ENCODE measurements around the gene ANKRD13B.

The ANKRD13B gene

DNA sequence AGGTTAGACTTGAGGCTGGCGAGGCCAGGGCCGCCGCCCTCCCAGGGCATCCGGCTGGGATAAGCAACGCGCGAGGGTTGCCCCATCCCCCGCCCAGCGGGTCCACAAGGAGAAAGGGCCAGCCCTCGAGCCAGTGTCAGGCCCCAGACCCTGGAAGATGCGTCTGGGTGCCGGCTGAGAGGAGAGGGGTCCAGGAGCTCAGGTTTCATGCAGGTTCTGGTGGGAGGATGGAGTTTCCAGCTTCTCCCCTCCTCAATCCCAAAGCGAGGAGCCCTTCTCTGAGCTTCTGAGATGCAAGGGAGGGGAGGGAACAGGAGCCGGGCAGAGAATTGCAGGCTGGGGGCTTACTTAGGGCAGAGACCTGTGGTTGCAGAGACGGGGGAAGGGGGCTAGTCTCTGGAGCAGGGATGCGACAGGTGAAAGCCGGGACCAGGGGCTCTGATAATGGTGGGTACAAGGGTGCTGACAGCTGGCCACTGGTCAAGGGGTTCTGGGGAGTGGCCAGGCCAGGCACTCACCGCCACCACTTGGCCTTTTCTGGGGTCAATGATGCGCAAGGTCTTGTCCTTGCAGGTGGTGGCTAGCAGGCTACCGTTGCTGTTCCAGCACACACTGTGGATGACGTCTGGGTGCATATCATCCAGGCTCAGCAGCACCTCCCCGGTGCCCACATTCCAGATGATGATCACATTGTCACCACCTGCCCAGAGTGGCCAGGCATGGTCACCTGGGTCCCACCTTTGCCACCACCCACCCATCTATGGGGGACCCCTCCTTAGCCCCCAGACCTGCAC lies 25.5 kb downstream of the ANKRD13B start:
- H3K4me3 ChIP-seq (ENCODE audit: low read length): peak overlapping the region; percentile 69; the same call in 1 of the 2 replicates
- no peaks in the 10 kb centered on the region for H3K9me3 ChIP-seq (ENCODE audit: insufficient read depth, low read depth, low read length)
- peaks cover 29% of the 10 kb centered on the region for H3K4me1 ChIP-seq (ENCODE audit: insufficient read depth, low read length)
- H3K36me3 ChIP-seq (ENCODE audit: insufficient read depth, low read depth, low read length): no peaks in the 10 kb centered on the region
- H3K9ac ChIP-seq (ENCODE audit: low read depth, low read length): no peak overlapping the region
- no peak overlapping the region for H3K27ac ChIP-seq (ENCODE audit: low read length)
- H3K27me3 ChIP-seq (ENCODE audit: insufficient read depth, low read length): peaks cover 99% of the 10 kb centered on the region

DNA sequence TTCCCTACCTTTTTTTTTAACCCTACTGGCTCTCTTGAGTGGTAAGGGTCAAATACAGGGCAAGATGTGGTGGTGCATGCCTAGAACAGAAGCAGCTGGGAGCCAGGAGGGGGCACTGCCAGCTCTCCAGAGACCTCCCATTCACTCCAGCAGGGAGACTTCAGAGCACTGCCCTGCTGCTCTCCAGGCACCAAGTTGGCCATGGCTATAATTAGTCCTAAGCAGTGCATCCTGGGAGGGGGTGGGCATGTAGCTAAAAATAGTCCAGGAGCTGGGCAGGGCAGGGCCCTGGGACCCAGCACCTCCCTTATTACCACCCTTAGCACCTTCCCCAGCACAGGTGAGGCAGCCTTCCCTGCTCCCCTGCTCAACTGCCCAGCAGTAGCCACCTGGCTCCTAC lies 26.3 kb downstream of the ANKRD13B start:
- Histone ChIP-seq H3K9ac (ENCODE audit: low read depth, low read length) (no peak overlapping the region), H3K4me1 (ENCODE audit: insufficient read depth, low read length) (peaks cover 27% of the 10 kb centered on the region), H3K27ac (ENCODE audit: low read length) (no peak overlapping the region), H3K4me3 (ENCODE audit: low read length) (no peak overlapping the region), H3K36me3 (ENCODE audit: insufficient read depth, low read depth, low read length) (no peaks in the 10 kb centered on the region), H3K27me3 (ENCODE audit: insufficient read depth, low read length) (peaks cover 98% of the 10 kb centered on the region), H3K9me3 (ENCODE audit: insufficient read depth, low read depth, low read length) (no peaks in the 10 kb centered on the region)

DNA sequence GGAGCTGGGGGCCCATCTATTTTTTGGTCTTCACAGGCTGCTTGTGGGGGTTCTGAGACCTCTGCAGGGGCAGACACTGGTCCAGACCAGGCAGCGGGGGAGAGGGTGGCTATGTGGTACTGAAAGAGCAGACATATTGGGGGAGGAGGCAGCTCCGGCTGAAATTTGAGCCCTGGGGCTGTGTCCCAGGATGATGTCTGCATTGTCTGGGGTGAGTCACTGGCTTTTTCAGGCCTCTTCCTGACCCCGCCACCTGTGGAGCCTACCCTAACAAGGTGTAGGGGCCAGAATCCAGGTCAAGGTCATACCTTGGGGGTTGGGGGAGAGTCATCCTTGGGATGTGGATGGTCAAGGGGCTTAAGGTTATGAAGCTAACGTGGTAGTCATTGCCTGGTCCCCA lies 27.3 kb downstream of the ANKRD13B start:
- Histone ChIP-seq H3K4me1 (ENCODE audit: insufficient read depth, low read length) (peaks cover 23% of the 10 kb centered on the region), H3K36me3 (ENCODE audit: insufficient read depth, low read depth, low read length) (no peaks in the 10 kb centered on the region), H3K27me3 (ENCODE audit: insufficient read depth, low read length) (peaks cover 88% of the 10 kb centered on the region), H3K9me3 (ENCODE audit: insufficient read depth, low read depth, low read length) (no peaks in the 10 kb centered on the region), H3K4me3 (ENCODE audit: low read length) (no peak overlapping the region), H3K27ac (ENCODE audit: low read length) (no peak overlapping the region), H3K9ac (ENCODE audit: low read depth, low read length) (no peak overlapping the region)

DNA sequence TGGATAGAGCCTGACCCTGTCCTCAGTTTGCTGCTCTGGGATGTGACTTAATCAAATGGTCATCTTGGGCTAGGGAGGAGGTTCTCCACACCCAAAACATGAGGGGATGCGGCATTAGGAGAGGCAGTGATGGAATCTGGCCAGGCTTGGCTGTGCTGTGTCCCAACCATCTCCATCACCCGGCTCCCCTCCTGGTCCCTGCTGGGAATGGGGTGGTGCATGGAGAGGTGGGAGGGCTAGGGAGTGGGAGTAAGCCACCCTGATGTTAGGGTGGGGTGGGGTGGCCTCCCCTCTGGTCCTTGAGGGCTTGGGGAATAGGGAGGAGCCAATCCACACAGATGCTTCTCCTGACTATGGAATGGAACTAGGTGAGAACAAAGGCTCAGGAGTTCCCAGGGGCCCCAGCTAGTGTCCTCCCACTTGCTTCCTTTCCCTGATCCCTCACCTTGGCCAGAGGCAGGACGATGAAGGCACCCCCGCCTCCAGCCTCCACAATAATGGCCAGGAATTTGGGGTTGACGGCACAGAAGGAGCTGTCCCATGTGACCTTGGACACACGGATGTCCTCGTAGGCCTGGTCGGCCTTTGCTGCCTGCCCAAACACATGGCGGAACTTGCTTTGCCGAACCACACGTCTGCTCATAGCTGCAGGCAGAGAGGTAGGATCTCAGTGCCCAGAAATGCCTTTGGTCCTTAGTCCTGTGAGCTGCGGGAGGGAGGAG lies 28.0 kb downstream of the ANKRD13B start:
- Histone ChIP-seq H3K27me3 (ENCODE audit: insufficient read depth, low read length) (peaks cover 81% of the 10 kb centered on the region), H3K9me3 (ENCODE audit: insufficient read depth, low read depth, low read length) (no peaks in the 10 kb centered on the region), H3K4me1 (ENCODE audit: insufficient read depth, low read length) (peaks cover 23% of the 10 kb centered on the region), H3K36me3 (ENCODE audit: insufficient read depth, low read depth, low read length) (no peaks in the 10 kb centered on the region), H3K9ac (ENCODE audit: low read depth, low read length) (no peak overlapping the region), H3K4me3 (ENCODE audit: low read length) (no peak overlapping the region), H3K27ac (ENCODE audit: low read length) (no peak overlapping the region)

DNA sequence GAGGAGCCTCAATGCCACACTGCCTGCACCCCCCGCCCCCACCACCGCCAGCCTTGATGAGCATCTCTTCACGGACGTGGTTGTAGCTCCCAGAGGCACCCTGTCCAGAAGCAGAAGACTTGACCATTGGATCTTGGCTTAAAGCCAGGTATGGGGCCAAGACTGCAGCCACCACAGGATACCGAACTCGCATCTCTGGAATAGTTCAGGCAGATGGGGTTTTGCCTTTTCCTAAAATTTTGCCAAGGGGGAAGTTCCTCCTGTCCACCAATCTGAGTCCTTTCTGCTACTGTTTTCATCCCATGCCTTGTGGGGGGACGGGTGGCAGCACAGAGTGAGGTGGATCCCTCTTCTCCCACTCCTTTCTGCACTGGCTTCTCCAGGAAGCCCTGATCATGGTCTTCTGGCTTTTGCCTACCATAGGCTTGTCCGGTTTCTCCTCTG lies 28.8 kb downstream of the ANKRD13B start:
- Histone ChIP-seq H3K27ac (ENCODE audit: low read length) (no peak overlapping the region), H3K4me3 (ENCODE audit: low read length) (peak overlapping the region; percentile 76; the same call in 1 of the 2 replicates), H3K27me3 (ENCODE audit: insufficient read depth, low read length) (peaks cover 73% of the 10 kb centered on the region)

DNA sequence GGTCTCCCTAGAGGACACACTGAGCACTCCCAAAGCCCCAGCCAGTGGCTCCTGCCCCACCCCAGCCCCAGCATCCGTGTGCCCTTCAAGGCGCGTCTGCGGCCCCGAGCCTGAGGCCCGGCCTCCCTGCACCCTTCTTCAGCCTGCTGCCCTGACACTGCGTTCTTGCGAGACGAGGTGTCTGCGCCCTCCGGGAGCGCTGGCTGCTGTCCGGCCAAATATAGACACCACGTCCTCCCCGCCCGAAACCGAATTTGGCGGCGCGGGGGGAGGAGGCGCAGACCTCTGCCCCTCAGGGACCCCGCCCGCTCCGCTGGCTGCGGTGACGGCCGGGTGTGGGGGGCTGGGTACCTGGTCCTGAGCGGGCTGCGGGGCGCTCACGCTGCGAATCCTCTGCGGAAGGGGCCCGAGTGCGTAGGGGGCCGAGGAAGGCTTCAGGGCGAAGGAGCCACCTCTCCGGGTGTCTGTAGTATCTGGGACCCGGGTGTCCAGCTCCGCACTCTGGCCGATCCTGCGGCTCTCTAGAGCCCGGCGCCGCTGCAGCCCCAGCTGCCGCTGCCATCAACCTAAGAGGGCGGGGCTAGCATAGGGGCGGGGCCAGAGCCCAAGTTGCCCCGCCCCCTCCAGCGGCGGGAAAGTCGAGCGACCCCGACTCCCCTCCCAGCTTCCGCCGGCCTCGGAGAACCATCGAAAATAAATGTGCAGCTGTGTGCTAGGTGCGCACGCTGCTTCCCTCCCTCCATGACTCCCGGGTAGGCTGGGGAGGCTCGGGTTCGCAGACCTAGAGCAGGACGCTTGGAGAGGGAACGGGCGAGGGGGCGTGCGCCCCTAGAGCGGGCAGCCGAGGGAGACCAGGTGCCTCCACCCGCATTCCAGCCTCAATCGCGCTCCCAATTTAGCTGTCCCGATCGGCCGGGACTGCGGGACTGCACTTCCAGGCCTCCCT lies 29.7 kb downstream of the ANKRD13B start, which contains the start of gene CORO6:
Gene CORO6 (minus strand): TSS at position 576 of the 946 bp plus-strand sequence. CDS start 1,491 bp downstream, outside the sequence.
- Histone ChIP-seq H3K9ac (ENCODE audit: low read depth, low read length) (peak within 1 kb of the TSS; percentile 70; the same call in 1 of the 2 replicates), H3K9me3 (ENCODE audit: insufficient read depth, low read depth, low read length) (no peaks in the 10 kb centered on the region), H3K36me3 (ENCODE audit: insufficient read depth, low read depth, low read length) (no peaks in the 10 kb centered on the region)

More for the DNA sequence above, 28.8 kb downstream of the ANKRD13B start:
- Histone ChIP-seq H3K4me1 (ENCODE audit: insufficient read depth, low read length) (peaks cover 19% of the 10 kb centered on the region), H3K36me3 (ENCODE audit: insufficient read depth, low read depth, low read length) (no peaks in the 10 kb centered on the region), H3K9ac (ENCODE audit: low read depth, low read length) (no peak overlapping the region), H3K9me3 (ENCODE audit: insufficient read depth, low read depth, low read length) (no peaks in the 10 kb centered on the region)

DNA sequence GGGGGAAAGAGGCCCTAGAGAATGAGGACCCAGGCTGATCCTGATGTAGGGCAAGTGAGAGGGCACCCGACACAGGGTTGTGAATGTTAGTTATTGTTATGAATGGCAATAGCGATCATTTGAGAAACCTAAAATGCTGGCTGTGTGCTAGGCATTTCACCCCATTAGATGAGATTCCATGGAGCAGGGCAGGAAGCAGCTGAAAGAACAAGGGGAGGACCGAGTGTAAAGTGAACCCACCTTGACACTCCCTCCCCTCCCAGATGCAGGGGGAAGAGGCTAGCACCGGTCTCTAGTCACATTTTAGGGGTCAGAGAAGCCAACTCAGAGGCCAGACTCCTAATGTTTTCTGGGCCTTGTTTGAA lies 30.3 kb downstream of the ANKRD13B start:
- Histone ChIP-seq H3K27ac (ENCODE audit: low read length) (no peak overlapping the region), H3K36me3 (ENCODE audit: insufficient read depth, low read depth, low read length) (no peaks in the 10 kb centered on the region), H3K4me3 (ENCODE audit: low read length) (peak overlapping the region; percentile 76), H3K27me3 (ENCODE audit: insufficient read depth, low read length) (peaks cover 58% of the 10 kb centered on the region), H3K9me3 (ENCODE audit: insufficient read depth, low read depth, low read length) (no peaks in the 10 kb centered on the region), H3K9ac (ENCODE audit: low read depth, low read length) (peak overlapping the region; percentile 70; the same call in 1 of the 2 replicates), H3K4me1 (ENCODE audit: insufficient read depth, low read length) (peaks cover 18% of the 10 kb centered on the region)

More for the DNA sequence above, 29.7 kb downstream of the ANKRD13B start, which contains the start of gene CORO6:
- Histone ChIP-seq H3K4me3 (ENCODE audit: low read length) (peak within 1 kb of the TSS; percentile 76), H3K27me3 (ENCODE audit: insufficient read depth, low read length) (peaks cover 64% of the 10 kb centered on the region), H3K4me1 (ENCODE audit: insufficient read depth, low read length) (peaks cover 19% of the 10 kb centered on the region), H3K27ac (ENCODE audit: low read length) (no peak within 1 kb of the TSS)

DNA sequence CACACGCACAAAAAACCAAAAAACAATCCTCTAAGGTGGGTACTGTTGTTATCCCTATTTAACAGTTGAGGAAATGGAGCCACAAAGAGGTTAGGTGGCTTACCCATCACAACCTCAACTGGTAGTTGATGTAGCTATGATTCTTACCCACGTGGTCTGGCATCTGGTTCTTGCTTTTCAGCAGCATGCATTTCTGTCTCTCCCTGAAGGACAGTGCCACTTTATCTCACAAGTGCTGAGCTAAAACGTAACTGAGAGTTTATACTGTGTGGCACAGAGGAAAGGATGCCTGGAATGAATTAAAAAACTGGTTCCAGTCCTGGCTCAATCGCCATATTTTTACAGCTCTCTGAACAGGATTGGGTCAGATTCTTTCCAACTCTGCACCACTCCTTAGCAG lies 31.7 kb downstream of the ANKRD13B start:
- H3K36me3 ChIP-seq (ENCODE audit: insufficient read depth, low read depth, low read length): no peaks in the 10 kb centered on the region
- peaks cover 45% of the 10 kb centered on the region for H3K27me3 ChIP-seq (ENCODE audit: insufficient read depth, low read length)
- H3K4me3 ChIP-seq (ENCODE audit: low read length): no peak overlapping the region
- no peak overlapping the region for H3K9ac ChIP-seq (ENCODE audit: low read depth, low read length)
- H3K27ac ChIP-seq (ENCODE audit: low read length): no peak overlapping the region
- H3K4me1 ChIP-seq (ENCODE audit: insufficient read depth, low read length): peaks cover 13% of the 10 kb centered on the region
- H3K9me3 ChIP-seq (ENCODE audit: insufficient read depth, low read depth, low read length): no peaks in the 10 kb centered on the region

DNA sequence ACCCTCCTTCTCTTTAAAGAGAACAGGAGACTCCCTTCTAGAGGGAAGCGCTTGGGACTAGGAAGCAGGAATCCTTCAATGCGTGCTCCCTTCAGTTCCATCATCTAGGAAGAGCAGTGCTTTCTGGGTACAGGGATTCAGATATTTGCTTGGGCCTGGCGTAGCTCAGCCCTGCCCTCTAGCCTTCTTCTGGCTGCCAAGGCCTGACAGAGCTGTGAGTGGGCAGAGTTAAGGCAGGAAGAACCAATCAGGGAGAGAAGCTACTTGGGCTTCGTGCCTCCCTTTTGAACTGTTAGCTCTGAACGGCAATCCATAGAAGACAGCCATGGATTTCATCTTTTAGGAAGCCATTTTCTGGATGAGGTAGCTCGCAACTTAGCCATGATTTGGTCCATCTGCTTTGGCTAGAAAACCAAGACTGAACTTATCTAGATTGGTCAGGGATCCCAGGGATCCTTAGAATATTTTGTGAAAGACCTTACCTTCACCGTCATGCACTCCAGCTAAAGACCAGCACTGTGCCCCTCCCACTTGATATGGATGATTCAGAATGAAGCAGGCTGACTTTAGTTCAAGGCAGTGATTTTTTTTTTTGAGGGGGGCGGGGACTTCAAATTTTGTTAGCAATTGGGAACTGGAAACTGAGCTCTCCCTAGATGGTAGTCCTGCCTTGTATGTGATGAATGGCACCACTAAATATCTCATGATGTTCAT lies 32.3 kb downstream of the ANKRD13B start:
- Histone ChIP-seq H3K9ac (ENCODE audit: low read depth, low read length) (no peak overlapping the region), H3K4me3 (ENCODE audit: low read length) (no peak overlapping the region), H3K27ac (ENCODE audit: low read length) (no peak overlapping the region), H3K4me1 (ENCODE audit: insufficient read depth, low read length) (peaks cover 7% of the 10 kb centered on the region), H3K27me3 (ENCODE audit: insufficient read depth, low read length) (peaks cover 39% of the 10 kb centered on the region), H3K36me3 (ENCODE audit: insufficient read depth, low read depth, low read length) (no peaks in the 10 kb centered on the region), H3K9me3 (ENCODE audit: insufficient read depth, low read depth, low read length) (no peaks in the 10 kb centered on the region)

DNA sequence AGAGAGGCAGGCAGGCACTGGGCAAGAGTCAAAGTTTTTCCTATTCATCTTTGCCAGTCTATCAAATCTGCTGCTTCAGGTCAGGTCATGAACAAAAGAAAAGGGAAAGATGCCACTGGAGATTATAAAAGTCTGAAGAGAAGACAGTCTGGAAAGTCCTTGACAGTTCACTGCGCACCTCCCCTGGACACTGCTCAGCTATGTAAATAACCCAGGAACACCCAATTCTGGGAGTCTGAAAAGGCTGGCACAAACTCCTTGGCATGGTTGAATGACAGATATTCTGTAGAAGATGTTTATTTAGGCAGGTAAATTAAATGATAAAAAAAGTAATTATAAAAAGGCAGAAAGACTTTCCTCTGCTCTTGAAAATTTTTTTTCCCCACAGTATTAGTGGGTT lies 35.0 kb downstream of the ANKRD13B start:
- H3K36me3 ChIP-seq (ENCODE audit: insufficient read depth, low read depth, low read length): peaks cover 13% of the 10 kb centered on the region
- no peak overlapping the region for H3K4me3 ChIP-seq (ENCODE audit: low read length)
- peaks cover 12% of the 10 kb centered on the region for H3K27me3 ChIP-seq (ENCODE audit: insufficient read depth, low read length)
- no peak overlapping the region for H3K9ac ChIP-seq (ENCODE audit: low read depth, low read length)
- H3K9me3 ChIP-seq (ENCODE audit: insufficient read depth, low read depth, low read length): no peaks in the 10 kb centered on the region
- peaks cover 4% of the 10 kb centered on the region; the same call in 1 of the 2 replicates for H3K4me1 ChIP-seq (ENCODE audit: insufficient read depth, low read length)
- no peak overlapping the region for H3K27ac ChIP-seq (ENCODE audit: low read length)

All from iPS-20b (cell line).